ENCODE results near the gene CAST.

Gene CAST

GRCh38 chr5:96624596-96624995 is 37.6 kb upstream of the CAST start:
- no peak for DNase-seq (ENCODE audit: low spot score)
- no peak for TF ChIP-seq CTCF (IDR thresholded peaks at IDR 0.05; ENCODE audit: extremely low read depth, insufficient read depth, missing control alignments)
- in situ Hi-C loops (cut with MboI; ENCODE audit: low pct_unique_long_range_greater_than_20kb, low sequenced_read_pairs, unreplicated experiment), result no loop called here

- no peak for DNase-seq (ENCODE audit: low spot score)
- no peak for TF ChIP-seq CTCF (IDR thresholded peaks at IDR 0.05; ENCODE audit: extremely low read depth, insufficient read depth, missing control alignments)
- in situ Hi-C loops (cut with MboI; ENCODE audit: low pct_unique_long_range_greater_than_20kb, low sequenced_read_pairs, unreplicated experiment), result no loop called here
Observed at GRCh38 chr5:96625365-96625764, 36.8 kb upstream of the CAST start.

GRCh38 chr5:96626956-96627355 is 35.2 kb upstream of the CAST start:
- in situ Hi-C loops (cut with MboI; ENCODE audit: low pct_unique_long_range_greater_than_20kb, low sequenced_read_pairs, unreplicated experiment), result no loop called here
- no peak for TF ChIP-seq CTCF (IDR thresholded peaks at IDR 0.05; ENCODE audit: extremely low read depth, insufficient read depth, missing control alignments)
- no peak for DNase-seq (ENCODE audit: low spot score)

- DNase-seq (ENCODE audit: low spot score), result no peak
- no peak for TF ChIP-seq CTCF (IDR thresholded peaks at IDR 0.05; ENCODE audit: extremely low read depth, insufficient read depth, missing control alignments)
- in situ Hi-C loops (cut with MboI; ENCODE audit: low pct_unique_long_range_greater_than_20kb, low sequenced_read_pairs, unreplicated experiment), result no loop called here
Observed at GRCh38 chr5:96627792-96628398, 34.3 kb upstream of the CAST start.

- in situ Hi-C loops (cut with MboI; ENCODE audit: low pct_unique_long_range_greater_than_20kb, low sequenced_read_pairs, unreplicated experiment), result no loop called here
Observed at GRCh38 chr5:96628406-96628805, 33.8 kb upstream of the CAST start.

GRCh38 chr5:96629774-96630173 is 32.4 kb upstream of the CAST start:
- DNase-seq (ENCODE audit: low spot score), result no peak
- TF ChIP-seq CTCF (IDR thresholded peaks at IDR 0.05; ENCODE audit: extremely low read depth, insufficient read depth, missing control alignments), result no peak
- in situ Hi-C loops (cut with MboI; ENCODE audit: low pct_unique_long_range_greater_than_20kb, low sequenced_read_pairs, unreplicated experiment), result no loop called here

More at GRCh38 chr5:96628406-96628805, 33.8 kb upstream of the CAST start:
- no peak for TF ChIP-seq CTCF (IDR thresholded peaks at IDR 0.05; ENCODE audit: extremely low read depth, insufficient read depth, missing control alignments)
- no peak for DNase-seq (ENCODE audit: low spot score)

All from GM13977 (cell line).